ENCODE results near the gene SLC1A1. TPM values are rescaled to one million over a fixed set of nuclear protein-coding genes. Genes with fewer than 3 reads are reported as not detected.

SLC1A1 gene
- total and polyA plus RNA-seq, 4 donors: 0.33 to 86.0 (median 33.2) TPM

- no peaks in the 10 kb centered on the region for H3K4me1 ChIP-seq (ENCODE audit: control insufficient read depth in 4 of 4, insufficient read depth in 4 of 4, low read length in 3 of 4)
- WGBS: 88% methylated on average over 5 of the region's 5 CpGs
- TF ChIP-seq EGR1 (IDR thresholded peaks at IDR 0.05; ENCODE audit: low read depth in 2 of 2): no peak
- no peak for TF ChIP-seq REST (IDR thresholded peaks at IDR 0.05)
- TF ChIP-seq FOXA1 (IDR thresholded peaks at IDR 0.05): no peak
- no peak for TF ChIP-seq CTCF (IDR thresholded peaks at IDR 0.05; ENCODE audit: low read depth, low read length, missing input control)
- TF ChIP-seq RAD21 (IDR thresholded peaks at IDR 0.05): no peak
- no peak for TF ChIP-seq MAX (IDR thresholded peaks at IDR 0.05)
- no peak for TF ChIP-seq FOXA2 (IDR thresholded peaks at IDR 0.05)
- no peak for TF ChIP-seq RXRA (IDR thresholded peaks at IDR 0.05)
- no peak overlapping the region for H3K4me3 ChIP-seq (ENCODE audit: low read depth in 1 of 3, low read length in 3 of 3)
- H3K9ac ChIP-seq (ENCODE audit: low read depth in 1 of 2, low read length in 2 of 2): no peak overlapping the region
- DNase-seq (ENCODE audit: low spot score): no peak
- no peak overlapping the region for H3K27ac ChIP-seq (ENCODE audit: low read depth in 1 of 2, low read length in 2 of 2)
- peaks cover 0 to 8% (median 5%) of the 10 kb centered on the region in 4 donors for H3K36me3 ChIP-seq (ENCODE audit: control insufficient read depth in 4 of 4, insufficient read depth in 3 of 4, low read depth in 1 of 4, low read length in 3 of 4)
- H3K27me3 ChIP-seq (ENCODE audit: control insufficient read depth in 4 of 4, insufficient read depth in 4 of 4, low read length in 3 of 4): no peaks in the 10 kb centered on the region
- no peaks in the 10 kb centered on the region for H3K9me3 ChIP-seq (ENCODE audit: control insufficient read depth in 4 of 4, low read length in 3 of 4)
Observed at GRCh38 chr9:4558371-4558998, 68.2 kb downstream of the SLC1A1 start.

- Histone ChIP-seq H3K36me3 (ENCODE audit: control insufficient read depth in 4 of 4, insufficient read depth in 3 of 4, low read depth in 1 of 4, low read length in 3 of 4) (peaks cover 2 to 17% (median 10%) of the 10 kb centered on the region in 4 donors), H3K27ac (ENCODE audit: low read depth in 1 of 2, low read length in 2 of 2) (no peak overlapping the region), H3K27me3 (ENCODE audit: control insufficient read depth in 4 of 4, insufficient read depth in 4 of 4, low read length in 3 of 4) (no peaks in the 10 kb centered on the region), H3K4me3 (ENCODE audit: low read depth in 1 of 3, low read length in 3 of 3) (no peak overlapping the region), H3K4me1 (ENCODE audit: control insufficient read depth in 4 of 4, insufficient read depth in 4 of 4, low read length in 3 of 4) (no peaks in the 10 kb centered on the region), H3K9ac (ENCODE audit: low read depth in 1 of 2, low read length in 2 of 2) (no peak overlapping the region), H3K9me3 (ENCODE audit: control insufficient read depth in 4 of 4, low read length in 3 of 4) (no peaks in the 10 kb centered on the region)
- DNase-seq (ENCODE audit: low spot score): no peak
- 67% methylated on average over 8 of the region's 8 CpGs for WGBS
- TF ChIP-seq FOXA2 (IDR thresholded peaks at IDR 0.05) (no peak), JUND (IDR thresholded peaks at IDR 0.05) (no peak), RAD21 (IDR thresholded peaks at IDR 0.05) (no peak), HNF4A (conservative IDR thresholded peaks at IDR 0.05) (no peak), REST (IDR thresholded peaks at IDR 0.05) (no peak), EGR1 (IDR thresholded peaks at IDR 0.05; ENCODE audit: low read depth in 2 of 2) (no peak), FOXA1 (IDR thresholded peaks at IDR 0.05) (no peak), SP1 (IDR thresholded peaks at IDR 0.05) (no peak), TAF1 (conservative IDR thresholded peaks at IDR 0.05) (no peak), HNF4G (IDR thresholded peaks at IDR 0.05) (no peak), CTCF (IDR thresholded peaks at IDR 0.05; ENCODE audit: low read depth, low read length, missing input control) (no peak), ATF3 (IDR thresholded peaks at IDR 0.05) (no peak), GABPA (IDR thresholded peaks at IDR 0.05 in 1 of 2, conservative IDR thresholded peaks at IDR 0.05 in 1 of 2) (no peak), YY1 (IDR thresholded peaks at IDR 0.05) (no peak), RXRA (IDR thresholded peaks at IDR 0.05) (no peak), NR2F2 (IDR thresholded peaks at IDR 0.05) (no peak), MAX (IDR thresholded peaks at IDR 0.05) (no peak)
Observed at GRCh38 chr9:4559261-4560182, 69.3 kb downstream of the SLC1A1 start.
